Mesothelial cell of epicardium (in vitro differentiated cells): Measurements from ENCODE around the gene TAPT1. TPM values are rescaled to one million over a fixed set of nuclear protein-coding genes. Genes with fewer than 3 reads are reported as not detected.
A peak's percentile ranks its signal among the peaks of the same experiment; 100 is the strongest.
"Not testable (repeated sequence)": the region's sequence is repeated elsewhere in the genome, so short reads cannot be mapped to it uniquely, and the experiment has no call there.

Experiments
- DNase-seq, 2 experiments: peaks; one replicate each; pipeline ENCODE4 v3.0.0; 2021; ENCODE audit warnings: low spot score in 2 of 2; ENCODE audit not compliant: unreplicated experiment in 2 of 2
- H3K27ac Mint-ChIP-seq: 2 replicates; pipeline ENCODE4 v1.8.0; 2021; ENCODE audit warnings: mixed read lengths
- H3K27me3 Mint-ChIP-seq: 2 replicates; pipeline ENCODE4 v1.8.0; 2021; ENCODE audit warnings: low read depth, mixed read lengths
- H3K36me3 Mint-ChIP-seq: 2 replicates; pipeline ENCODE4 v1.8.0; 2021; ENCODE audit warnings: mixed read lengths
- H3K4me1 Mint-ChIP-seq: 2 replicates; pipeline ENCODE4 v1.8.0; 2021; ENCODE audit warnings: mixed read lengths
- H3K4me3 Mint-ChIP-seq: 2 replicates; pipeline ENCODE4 v1.8.0; 2021; ENCODE audit warnings: mild to moderate bottlenecking, moderate library complexity, mixed read lengths
- H3K9me3 Mint-ChIP-seq: 2 replicates; pipeline ENCODE4 v1.8.0; 2021; ENCODE audit warnings: mixed read lengths
- total RNA-seq: library from RNA; stranded (reverse); gene quantifications from 3 replicates; pipeline ENCODE4 v1.2.1, GENCODE V29; 2021
- TF ChIP-seq, protein P1 (sequence below): fragments of 200-600 bp; sonication (generic); IDR thresholded peaks from one replicate; pipeline ENCODE4 v1.5.0; 2021; ENCODE audit warnings: antibody characterized with exemption; ENCODE audit not compliant: unreplicated experiment

Gene TAPT1, protein sequence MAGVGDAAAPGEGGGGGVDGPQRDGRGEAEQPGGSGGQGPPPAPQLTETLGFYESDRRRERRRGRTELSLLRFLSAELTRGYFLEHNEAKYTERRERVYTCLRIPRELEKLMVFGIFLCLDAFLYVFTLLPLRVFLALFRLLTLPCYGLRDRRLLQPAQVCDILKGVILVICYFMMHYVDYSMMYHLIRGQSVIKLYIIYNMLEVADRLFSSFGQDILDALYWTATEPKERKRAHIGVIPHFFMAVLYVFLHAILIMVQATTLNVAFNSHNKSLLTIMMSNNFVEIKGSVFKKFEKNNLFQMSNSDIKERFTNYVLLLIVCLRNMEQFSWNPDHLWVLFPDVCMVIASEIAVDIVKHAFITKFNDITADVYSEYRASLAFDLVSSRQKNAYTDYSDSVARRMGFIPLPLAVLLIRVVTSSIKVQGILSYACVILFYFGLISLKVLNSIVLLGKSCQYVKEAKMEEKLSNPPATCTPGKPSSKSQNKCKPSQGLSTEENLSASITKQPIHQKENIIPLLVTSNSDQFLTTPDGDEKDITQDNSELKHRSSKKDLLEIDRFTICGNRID
- total RNA-seq, result 38.7 to 42.6 TPM (median 41.2 TPM) in 3 replicates

DNA sequence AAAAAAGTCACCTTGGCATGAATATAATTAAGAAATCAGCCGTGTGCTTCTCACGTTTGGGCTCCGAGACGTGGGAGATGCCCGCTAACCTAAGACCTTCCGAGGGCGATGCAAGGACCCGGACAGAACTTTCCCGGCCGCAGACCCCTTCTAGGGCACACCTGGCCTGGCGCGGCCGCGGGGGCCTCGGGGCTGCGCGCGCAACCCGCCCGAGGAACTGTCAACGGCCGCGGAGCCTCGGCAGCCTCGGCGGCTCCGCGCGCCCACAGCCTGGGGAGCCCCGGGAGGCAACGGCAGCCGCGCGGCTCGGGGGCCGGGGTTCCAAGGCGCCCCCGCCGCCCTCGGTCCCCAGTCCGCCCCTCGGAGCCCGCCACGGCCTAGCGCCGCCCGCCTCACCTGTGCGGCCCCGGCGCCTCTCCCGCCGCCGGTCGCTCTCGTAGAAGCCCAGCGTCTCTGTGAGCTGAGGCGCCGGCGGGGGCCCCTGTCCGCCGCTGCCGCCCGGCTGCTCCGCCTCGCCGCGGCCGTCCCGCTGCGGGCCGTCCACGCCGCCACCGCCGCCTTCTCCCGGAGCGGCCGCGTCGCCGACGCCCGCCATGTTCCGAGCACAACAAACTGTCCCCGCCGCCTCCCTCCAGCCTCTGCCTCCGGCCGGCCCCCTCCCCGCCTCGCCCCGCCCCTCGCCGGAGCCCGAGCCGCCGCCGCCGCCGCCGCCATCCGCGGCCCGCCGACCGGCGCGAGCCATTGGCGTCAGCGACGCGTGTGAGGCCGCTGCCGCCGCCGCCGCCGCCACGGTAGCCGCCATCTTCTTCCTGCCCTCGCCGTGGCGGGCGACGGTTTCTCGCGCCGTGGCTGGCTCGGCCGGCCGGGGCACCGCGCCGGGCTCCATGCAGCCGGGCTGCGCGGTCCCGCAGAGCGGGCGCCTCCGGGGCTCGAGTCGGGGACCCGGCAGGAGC is at the start of gene TAPT1:
Gene TAPT1, minus strand, starts transcription at position 609 of the 953 bp plus-strand sequence. Its CDS starts 14 bp downstream, at position 595.
- H3K27me3 Mint-ChIP-seq, result no peaks in the 10 kb centered on the region
- TF ChIP-seq, protein P1, sequence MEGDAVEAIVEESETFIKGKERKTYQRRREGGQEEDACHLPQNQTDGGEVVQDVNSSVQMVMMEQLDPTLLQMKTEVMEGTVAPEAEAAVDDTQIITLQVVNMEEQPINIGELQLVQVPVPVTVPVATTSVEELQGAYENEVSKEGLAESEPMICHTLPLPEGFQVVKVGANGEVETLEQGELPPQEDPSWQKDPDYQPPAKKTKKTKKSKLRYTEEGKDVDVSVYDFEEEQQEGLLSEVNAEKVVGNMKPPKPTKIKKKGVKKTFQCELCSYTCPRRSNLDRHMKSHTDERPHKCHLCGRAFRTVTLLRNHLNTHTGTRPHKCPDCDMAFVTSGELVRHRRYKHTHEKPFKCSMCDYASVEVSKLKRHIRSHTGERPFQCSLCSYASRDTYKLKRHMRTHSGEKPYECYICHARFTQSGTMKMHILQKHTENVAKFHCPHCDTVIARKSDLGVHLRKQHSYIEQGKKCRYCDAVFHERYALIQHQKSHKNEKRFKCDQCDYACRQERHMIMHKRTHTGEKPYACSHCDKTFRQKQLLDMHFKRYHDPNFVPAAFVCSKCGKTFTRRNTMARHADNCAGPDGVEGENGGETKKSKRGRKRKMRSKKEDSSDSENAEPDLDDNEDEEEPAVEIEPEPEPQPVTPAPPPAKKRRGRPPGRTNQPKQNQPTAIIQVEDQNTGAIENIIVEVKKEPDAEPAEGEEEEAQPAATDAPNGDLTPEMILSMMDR, result no peak

DNA sequence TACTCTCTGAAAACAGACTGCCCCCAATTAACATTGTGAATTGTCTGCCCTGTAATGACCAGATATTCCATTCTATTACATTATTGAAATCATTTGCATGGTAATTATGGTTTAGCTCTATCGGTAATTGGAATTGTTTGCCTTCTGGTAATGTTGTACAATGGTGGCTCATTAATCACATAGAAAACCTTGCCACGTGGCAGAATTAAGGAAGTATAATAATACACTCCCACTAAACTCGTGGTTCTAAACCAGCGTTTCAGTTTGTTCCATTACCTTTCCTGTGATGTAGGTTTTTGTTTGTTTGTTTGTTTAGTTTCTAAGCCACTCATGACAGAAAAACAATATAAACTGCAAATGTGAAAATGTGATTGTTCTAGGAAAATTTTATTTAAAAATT is 45.1 kb upstream of the TAPT1 start:
- H3K36me3 Mint-ChIP-seq, result peaks cover 8% of the 10 kb centered on the region
- TF ChIP-seq, protein P1, result no peak
- H3K4me3 Mint-ChIP-seq, result no peak overlapping the region
- peaks cover 15% of the 10 kb centered on the region for H3K9me3 Mint-ChIP-seq
- no peak overlapping the region for H3K27ac Mint-ChIP-seq
- peaks cover 5% of the 10 kb centered on the region for H3K4me1 Mint-ChIP-seq
- no peak for DNase-seq
- H3K27me3 Mint-ChIP-seq, result no peaks in the 10 kb centered on the region

More for the DNA sequence above, at the start of gene TAPT1:
- Mint-ChIP-seq H3K9me3 (no peaks in the 10 kb centered on the region), H3K4me3 (peak within 1 kb of the TSS; percentile 97), H3K36me3 (no peaks in the 10 kb centered on the region), H3K27ac (peak within 1 kb of the TSS; percentile 99), H3K4me1 (peaks cover 39% of the 10 kb centered on the region)
- DNase-seq, result peak; percentile 64 to 78

DNA sequence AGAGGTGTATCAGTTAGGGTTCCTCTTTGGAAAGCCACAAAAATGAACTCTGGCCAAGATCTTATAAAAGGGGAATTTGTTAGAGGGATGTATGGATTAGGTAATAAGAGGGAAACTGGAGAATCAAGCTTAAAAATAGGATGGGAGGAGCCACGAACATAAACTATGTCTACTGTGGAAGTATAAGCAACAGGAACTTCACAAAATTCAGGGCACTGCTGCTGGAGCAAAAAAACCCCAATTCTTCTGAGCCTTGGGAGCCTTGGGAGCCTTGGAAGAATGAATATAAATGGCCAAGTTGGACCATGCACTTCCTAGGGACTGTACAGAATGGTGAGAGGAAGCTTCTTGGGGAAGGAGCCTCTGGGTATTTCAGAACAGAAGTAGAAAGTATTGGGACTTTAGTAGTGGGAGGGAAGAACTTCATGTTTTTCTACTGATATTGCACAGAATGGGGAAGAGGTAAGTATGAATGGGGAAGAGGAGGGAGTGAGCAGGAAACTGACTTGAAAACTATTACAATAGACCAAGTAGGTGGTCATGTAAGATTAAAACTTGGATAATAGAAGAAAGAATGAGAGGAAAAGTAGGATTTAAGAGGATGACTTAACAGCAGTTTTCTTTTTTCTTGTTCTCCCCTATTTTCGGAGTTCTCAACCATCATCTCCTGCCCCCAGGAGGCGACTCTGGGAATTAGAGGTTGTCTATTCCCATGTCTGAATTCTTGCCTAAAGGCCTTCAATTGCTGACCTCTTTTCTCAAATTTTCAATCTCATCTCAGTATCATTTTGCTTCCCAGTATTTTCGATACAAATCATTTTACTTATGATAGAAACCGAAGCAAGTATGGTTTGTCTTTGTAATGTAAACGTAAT is 44.4 kb upstream of the TAPT1 start:
- peaks cover 8% of the 10 kb centered on the region for H3K9me3 Mint-ChIP-seq
- no peaks in the 10 kb centered on the region for H3K27me3 Mint-ChIP-seq
- H3K27ac Mint-ChIP-seq, result peak overlapping the region; percentile 47
- no peak for DNase-seq
- no peak overlapping the region for H3K4me3 Mint-ChIP-seq
- H3K4me1 Mint-ChIP-seq, result peaks cover 5% of the 10 kb centered on the region
- peaks cover 4% of the 10 kb centered on the region for H3K36me3 Mint-ChIP-seq
- TF ChIP-seq, protein P1, result no peak

DNA sequence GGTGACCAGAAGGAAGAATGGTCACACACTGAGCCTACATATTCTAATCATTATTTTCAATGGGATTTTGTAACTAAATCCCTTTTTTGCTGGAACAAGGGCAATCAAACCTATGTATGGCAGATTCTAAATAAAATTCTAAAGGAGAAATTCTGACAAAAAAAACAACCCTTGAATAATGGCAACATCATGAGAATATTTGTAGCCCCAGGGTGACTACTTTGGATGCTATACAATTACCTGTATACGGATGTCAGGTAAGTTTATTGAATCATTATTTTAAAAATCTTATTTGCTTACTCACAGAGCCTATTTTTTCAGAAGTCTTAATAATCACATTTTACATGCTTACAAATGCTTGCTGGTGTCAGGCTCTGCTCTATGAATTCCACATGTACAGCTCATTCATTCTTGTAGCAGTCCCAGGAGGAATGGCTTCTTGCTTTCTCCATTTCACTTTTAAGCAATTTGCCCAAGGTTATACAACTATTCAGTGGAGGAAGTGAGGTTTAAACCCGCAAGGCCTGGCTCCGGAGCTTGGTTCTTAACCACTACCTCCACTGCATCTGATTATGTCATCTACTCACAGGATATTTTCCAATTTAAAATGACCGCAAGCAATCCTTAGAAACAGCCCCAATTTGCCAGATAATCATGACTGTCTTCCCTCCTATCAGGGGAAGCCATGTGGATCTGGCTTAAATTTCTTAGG is 43.6 kb upstream of the TAPT1 start:
- H3K9me3 Mint-ChIP-seq, H3K27me3 Mint-ChIP-seq, DNase-seq, H3K36me3 Mint-ChIP-seq, H3K4me3 Mint-ChIP-seq, H3K4me1 Mint-ChIP-seq: not testable (repeated sequence)
- H3K27ac Mint-ChIP-seq, result peak overlapping the region; percentile 50

DNA sequence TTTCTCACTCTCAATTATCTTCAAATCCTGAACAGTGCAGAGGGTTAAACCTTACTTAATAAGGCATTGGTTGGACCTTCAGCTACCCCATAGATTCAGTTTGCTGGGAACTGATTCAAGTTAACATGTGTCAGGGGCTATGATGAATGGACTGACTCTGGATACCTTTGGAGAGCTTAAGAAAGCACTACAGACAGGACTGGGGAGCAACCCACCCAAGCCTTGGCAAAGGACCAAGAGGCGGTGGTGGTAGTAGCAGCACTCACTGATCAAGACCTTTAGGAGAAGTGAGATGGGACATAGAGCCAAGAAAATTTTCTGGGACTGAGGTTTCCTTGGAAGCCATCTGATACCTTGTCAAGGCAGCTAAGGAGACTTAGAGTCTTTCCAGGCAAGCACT is 43.0 kb upstream of the TAPT1 start:
- DNase-seq, result no peak
- no peak overlapping the region for H3K4me3 Mint-ChIP-seq
- TF ChIP-seq, protein P1, result no peak
- no peaks in the 10 kb centered on the region for H3K27me3 Mint-ChIP-seq
- H3K9me3 Mint-ChIP-seq, result no peaks in the 10 kb centered on the region
- H3K27ac Mint-ChIP-seq, result peak overlapping the region; percentile 50
- H3K4me1 Mint-ChIP-seq, result peaks cover 5% of the 10 kb centered on the region
- peaks cover 2% of the 10 kb centered on the region for H3K36me3 Mint-ChIP-seq
